HG03442 (cell line): ENCODE results near the gene TERF2IP.
A peak's percentile ranks its signal among the peaks of the same experiment; 100 is the strongest.

Experiments used
- ATAC-seq: cut with Tn5 transposase; IDR thresholded peaks from one replicate; pipeline ENCODE4 v1.9.1; 2021; ENCODE audit warnings: mild to moderate bottlenecking, moderate library complexity; ENCODE audit not compliant: unreplicated experiment

The TERF2IP gene

GRCh38 chr16:75647492-75648264, at the start of gene TERF2IP, which contains the start of gene KARS1:
Gene TERF2IP (plus strand): TSS chr16:75647773. CDS start chr16:75647883, 110 bp downstream.
Gene KARS1 (minus strand): TSS chr16:75647665. CDS start chr16:75647639, 26 bp downstream.
- ATAC-seq, result peak; percentile 85

GRCh38 chr16:75599452-75600277, 47.9 kb upstream of the TERF2IP start:
- ATAC-seq, result no peak

GRCh38 chr16:75603241-75603640, 44.3 kb upstream of the TERF2IP start:
- no peak for ATAC-seq

- no peak for ATAC-seq
Observed at GRCh38 chr16:75606507-75606906, 41.1 kb upstream of the TERF2IP start.

GRCh38 chr16:75614066-75614897, 33.3 kb upstream of the TERF2IP start:
- ATAC-seq, result no peak

GRCh38 chr16:75615619-75616018, 32.0 kb upstream of the TERF2IP start:
- ATAC-seq, result no peak

- no peak for ATAC-seq
Observed at GRCh38 chr16:75616521-75617010, 31.0 kb upstream of the TERF2IP start.

GRCh38 chr16:75617121-75617520, 30.5 kb upstream of the TERF2IP start:
- ATAC-seq, result no peak

- ATAC-seq, result no peak
Observed at GRCh38 chr16:75618780-75619179, 28.8 kb upstream of the TERF2IP start.

- no peak for ATAC-seq
Observed at GRCh38 chr16:75620326-75621169, 27.0 kb upstream of the TERF2IP start.

- ATAC-seq, result no peak
Observed at GRCh38 chr16:75621170-75621477, 26.4 kb upstream of the TERF2IP start.

GRCh38 chr16:75622761-75623605, 24.6 kb upstream of the TERF2IP start, which contains the start of gene ADAT1:
Gene ADAT1 (minus strand): TSS chr16:75623281. CDS start chr16:75620799, 2,482 bp downstream.
- peak; percentile 92 for ATAC-seq

- ATAC-seq, result no peak
Observed at GRCh38 chr16:75624921-75625334, 22.6 kb upstream of the TERF2IP start.

- ATAC-seq, result no peak
Observed at GRCh38 chr16:75626806-75627205, 20.8 kb upstream of the TERF2IP start.

- no peak for ATAC-seq
Observed at GRCh38 chr16:75627851-75628250, 19.7 kb upstream of the TERF2IP start.

- ATAC-seq, result no peak
Observed at GRCh38 chr16:75628351-75628750, 19.2 kb upstream of the TERF2IP start.

GRCh38 chr16:75629132-75629531, 18.4 kb upstream of the TERF2IP start:
- ATAC-seq, result no peak

- no peak for ATAC-seq
Observed at GRCh38 chr16:75630052-75630451, 17.5 kb upstream of the TERF2IP start.

- ATAC-seq, result no peak
Observed at GRCh38 chr16:75632857-75633256, 14.7 kb upstream of the TERF2IP start.
